HG03558 (cell line): ENCODE data around the gene PRR29.
"Not testable (repeated sequence)": the region's sequence is repeated elsewhere in the genome, so short reads cannot be mapped to it uniquely, and the experiment has no call there.

ENCODE experiments used
- ATAC-seq: cut with Tn5 transposase; IDR thresholded peaks from one replicate; pipeline ENCODE4 v1.9.1; 2021; ENCODE audit warnings: moderate number of reproducible peaks; ENCODE audit not compliant: unreplicated experiment; ENCODE audit errors: extremely low read depth

PRR29 gene

DNA sequence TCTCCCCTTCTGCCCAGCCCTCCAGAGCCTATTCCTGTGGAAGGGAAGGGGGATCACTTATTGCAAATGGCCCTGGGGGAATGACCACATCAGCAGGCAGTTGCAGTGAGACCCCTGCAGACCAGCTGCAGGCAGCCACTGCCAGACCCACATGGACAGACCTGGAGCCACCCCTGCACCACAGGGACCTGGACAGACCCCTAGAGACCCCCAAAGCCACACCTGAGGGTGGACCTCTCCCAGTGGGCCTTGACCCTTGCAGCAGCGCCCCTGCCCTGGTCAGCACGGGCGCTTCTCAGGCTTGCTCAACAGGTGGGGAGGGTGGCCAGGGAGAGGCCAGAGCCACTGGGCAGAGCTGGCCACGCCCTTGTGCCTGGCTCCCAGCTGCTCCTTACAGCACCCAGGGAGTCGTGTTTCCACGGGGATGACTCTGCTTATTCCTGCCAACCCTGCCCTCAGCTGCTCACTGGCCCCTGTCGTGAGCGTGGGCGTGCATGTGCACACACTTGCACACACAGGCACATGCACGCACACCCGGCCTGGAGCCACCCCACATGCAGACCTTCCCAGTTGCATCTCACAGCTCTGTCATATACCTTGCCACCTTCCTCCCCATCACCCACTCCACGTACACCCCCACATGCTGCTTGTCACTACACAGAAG is 24.1 kb upstream of the PRR29 start:
- no peak for ATAC-seq

DNA sequence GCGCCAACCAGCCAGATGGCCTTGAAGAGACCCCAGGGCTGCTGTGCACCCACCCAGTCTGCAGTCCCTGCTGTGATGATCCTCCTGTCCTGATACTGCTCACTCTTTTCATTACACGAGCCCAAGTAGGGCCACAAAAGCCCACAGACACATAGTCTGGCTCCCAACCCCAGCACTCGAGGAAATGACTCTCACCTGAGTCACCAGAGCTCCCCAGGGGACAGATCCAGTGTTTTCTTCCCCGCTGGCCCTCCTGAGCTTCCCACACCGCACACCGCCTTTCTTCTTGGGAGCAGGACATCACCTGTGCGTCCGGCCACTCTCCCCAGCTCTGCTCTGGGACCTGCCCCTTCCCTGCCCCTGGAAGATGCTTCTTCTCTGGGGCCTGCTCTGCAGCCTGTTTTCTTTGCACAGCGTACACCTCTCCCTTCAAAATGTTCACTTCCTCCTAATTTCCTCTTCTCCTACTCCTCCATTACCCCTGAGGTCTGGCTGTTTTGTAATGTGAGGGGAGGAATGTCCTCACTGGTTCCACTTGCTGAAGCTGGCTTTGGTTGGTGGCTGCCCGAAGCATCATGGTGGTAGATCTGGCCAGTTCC is 23.5 kb upstream of the PRR29 start:
- no peak for ATAC-seq

DNA sequence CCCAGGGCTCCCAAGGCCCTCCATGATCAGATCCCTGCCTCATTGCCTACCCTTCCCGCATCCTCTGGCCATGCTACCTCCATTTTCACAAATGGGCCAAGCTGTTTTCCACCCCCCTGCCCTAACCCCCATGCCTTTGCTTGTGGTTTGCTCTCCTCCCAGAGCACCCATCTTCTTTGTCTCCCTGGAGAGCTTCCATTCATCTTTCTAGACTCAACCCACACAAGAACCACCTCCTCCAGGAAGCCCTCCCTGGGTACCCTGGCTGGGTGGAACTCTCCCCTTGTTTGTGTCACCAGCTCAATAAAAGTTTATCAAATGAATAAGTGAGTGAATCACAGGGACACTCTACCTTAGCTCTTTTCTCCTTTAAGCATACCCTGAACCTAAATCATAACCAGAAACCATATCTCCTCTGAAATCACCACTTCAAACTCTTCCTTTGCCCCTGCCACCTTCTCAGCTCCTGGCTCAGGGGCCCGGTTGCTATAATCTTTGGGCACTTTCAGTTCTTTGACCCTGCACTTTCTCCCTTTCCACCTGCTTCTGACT is 22.5 kb upstream of the PRR29 start:
- ATAC-seq: no peak

DNA sequence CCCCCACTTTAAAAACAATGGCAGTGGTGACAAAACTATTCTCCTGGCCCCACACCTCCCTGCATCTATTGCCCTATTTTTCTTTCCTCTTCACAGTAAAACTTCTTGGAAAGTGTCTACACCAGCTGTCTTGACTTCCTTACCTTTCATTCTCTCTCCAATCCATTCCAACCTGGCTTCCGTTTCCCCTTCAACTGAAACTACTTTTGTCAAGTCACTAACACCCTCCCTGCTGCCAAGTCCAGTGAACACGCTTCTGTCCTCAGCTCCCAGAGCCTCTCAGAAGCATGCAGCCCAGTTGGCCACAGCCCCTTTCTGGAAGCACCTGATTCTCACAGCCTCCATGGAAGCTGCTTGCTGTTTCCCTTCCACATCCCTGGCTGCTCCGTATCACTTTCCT is 21.4 kb upstream of the PRR29 start:
- no peak for ATAC-seq

DNA sequence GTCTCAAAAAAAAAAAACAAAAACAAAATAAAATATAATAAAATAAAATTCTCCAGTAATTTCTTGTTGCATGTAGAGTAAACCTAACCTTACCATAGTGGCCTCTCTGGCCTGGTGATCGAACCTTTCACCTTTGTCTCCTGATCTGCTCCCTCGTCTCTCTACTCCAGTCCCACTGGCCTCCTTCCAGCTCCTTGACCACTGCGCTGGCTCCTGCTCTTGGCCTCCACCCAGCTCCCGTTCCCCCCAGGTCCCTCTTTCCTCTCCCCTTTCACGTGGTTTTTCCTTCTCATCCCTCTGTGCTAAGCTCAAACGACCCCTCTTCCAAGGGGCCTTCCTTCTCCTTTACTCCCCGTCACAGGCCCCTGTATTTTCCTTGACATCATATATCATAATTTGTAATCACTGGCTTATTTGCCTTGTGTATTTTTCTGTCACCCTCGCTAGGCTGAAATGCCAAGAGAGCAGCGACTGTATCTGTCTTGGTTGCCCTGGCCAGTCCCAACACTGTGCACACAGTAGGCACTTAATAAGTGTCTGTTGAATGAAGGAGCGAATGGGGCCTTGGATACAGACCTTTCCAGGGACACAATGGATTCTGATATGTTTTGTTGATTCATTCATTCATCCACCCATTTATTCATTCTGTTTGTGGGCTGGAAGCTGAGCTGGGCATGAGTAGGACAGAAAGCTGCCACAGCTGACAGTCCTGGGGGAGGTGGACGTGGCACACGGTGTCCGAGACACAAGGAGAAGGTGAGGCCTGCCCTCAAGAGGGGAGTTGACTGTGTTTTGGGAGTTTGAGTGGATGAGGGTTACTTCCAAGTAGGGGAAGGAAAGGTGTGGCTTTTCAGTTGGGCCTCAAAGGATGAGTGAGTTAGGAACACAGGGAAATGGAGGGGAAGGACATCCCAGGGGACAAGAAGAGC is 19.6 kb upstream of the PRR29 start:
- ATAC-seq: no peak

DNA sequence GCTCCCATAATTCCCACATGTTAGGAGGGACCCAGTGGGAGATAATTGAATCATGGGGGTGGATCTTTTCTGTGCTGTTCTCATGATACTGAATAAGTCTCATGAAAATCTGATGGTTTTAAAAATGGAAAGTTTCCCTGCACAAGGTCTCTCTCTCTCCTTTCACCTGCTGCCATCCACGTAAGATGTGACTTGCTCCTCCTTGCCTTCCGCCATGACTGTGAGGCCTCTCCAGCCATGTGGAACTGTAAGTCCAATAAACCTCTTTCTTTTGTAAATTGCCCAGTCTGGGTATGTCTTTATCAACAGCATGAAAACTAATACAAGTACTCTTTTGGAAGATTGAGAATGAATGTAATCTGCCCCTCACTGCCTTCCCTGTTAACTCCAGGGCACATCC is 15.5 kb upstream of the PRR29 start:
- not testable (repeated sequence) for ATAC-seq

DNA sequence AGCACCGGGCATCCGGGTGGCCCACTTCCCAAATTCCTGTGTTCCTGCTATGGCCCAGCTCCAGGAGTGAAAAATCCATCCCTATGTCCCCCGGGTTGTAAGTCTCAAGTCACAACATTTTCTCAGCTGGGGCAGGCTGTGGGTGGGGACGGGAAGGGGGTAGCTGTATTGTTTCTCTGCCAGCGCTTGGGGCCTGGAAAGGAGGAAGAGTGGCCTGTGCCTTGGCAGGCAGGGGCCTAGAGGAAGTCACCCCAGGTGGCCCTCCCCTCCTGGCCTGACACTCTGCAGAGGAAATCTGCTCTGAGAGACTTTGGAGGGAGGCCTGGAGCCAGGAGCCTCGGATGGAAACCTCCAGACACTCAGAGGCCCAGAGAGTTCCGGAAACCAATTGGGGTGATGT is 14.8 kb upstream of the PRR29 start:
- ATAC-seq: no peak

DNA sequence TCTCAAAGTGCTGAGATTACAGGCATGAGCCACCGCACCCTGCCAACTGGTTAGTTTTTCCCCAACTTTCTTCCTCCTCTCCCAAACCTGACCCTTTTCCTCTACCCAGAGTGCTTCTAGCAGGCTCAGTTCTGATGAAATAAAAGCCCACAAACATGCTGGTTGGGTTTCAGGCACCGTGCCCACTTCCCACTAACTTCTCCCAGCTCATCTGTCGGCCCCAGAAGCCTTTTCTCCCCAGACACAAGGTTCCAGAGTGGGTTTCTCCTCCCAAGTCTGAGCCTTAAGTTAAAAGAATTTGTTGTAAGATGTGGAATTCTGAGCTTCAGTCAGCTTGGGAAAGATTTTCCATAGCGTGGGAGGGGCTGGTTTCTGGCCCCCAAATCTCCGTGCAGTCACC is 13.9 kb upstream of the PRR29 start:
- no peak for ATAC-seq

DNA sequence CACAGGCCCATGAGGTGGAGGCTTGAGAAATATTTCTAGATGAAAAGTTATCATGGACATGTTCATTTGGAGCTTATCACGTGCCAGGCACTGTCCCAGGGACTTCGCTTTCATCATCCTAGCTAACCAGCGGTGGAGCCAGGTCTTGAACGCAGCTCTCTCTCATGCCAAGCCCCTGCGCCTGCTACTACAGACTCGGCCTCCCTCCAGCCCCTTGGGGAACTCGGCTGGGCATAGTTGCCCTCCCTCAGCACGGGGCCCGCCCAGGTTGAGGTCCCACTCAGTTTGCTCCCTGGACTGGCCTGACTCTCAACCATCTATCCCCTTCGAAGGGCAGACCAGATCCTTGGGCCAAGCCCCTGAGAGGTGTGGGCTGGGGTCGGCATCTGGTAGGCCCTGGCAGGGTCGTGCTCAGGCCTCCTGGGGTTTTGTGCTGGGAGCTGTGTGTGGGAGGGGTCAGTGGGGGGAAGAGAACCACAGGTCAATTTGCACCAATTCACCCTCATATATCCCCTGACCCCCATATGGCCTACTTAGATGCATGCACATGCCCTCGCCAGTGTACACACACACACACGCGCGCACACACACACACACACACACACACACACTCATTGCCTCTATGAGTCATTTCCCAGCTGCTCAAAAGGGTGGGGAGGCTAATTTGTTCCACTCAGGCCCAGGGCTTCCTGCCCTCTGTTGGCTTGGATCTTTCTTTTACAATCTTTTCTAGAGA is 13.3 kb upstream of the PRR29 start:
- no peak for ATAC-seq

DNA sequence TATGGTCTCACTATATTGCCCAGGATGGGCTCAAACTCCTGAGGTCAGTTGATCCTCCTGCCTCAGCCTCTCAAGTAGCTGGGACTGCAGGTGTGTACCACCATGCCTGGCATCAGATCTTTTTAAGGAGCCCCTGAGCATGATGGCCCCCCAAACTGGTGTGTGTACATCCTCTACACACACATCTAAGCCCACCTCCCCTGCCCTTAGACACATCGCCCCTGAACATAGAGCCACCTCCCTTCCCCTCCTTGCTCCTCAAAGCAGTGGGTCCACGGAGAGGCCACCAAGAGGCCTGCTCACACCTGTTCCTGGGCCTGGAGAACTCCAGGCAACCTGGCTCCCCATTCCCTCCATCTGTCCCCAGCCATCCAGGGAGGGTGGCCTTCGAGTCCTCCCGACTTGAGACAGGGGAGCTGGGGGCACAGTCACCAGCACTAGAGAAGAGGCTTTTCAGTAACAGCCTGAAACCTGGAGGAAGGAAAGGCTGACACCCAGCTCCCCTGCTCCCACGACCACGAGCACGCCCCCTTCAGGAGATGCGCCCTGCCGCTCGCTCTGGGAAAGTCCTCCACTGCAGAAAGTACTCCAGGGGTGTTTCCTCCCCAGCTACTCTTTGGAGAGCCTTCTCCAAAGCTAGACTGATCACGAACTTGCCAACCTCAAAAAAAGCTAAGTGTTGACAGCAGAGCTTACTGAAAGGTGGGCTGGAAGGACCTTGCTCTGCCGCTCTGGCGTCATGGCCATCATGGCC is 12.6 kb upstream of the PRR29 start:
- no peak for ATAC-seq

DNA sequence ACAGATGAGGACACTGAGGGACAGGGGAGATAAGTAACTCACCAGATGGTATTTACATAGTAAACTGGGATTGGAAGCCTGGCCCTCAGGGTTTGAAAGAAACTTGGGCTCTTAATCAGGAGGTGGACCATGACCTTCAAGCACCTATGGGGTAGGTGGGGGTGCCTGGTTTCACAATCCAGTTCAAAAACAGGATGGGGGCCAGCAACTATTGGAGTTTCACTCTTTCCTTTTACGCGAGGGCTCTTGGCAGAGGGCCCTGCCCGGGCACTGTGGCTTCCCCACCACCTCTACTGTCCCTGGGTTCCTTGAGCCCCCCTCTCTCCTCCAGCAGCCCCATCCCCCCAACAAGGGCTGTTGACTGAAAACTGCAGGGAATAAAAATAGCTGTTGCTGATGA is 11.3 kb upstream of the PRR29 start:
- ATAC-seq: no peak

DNA sequence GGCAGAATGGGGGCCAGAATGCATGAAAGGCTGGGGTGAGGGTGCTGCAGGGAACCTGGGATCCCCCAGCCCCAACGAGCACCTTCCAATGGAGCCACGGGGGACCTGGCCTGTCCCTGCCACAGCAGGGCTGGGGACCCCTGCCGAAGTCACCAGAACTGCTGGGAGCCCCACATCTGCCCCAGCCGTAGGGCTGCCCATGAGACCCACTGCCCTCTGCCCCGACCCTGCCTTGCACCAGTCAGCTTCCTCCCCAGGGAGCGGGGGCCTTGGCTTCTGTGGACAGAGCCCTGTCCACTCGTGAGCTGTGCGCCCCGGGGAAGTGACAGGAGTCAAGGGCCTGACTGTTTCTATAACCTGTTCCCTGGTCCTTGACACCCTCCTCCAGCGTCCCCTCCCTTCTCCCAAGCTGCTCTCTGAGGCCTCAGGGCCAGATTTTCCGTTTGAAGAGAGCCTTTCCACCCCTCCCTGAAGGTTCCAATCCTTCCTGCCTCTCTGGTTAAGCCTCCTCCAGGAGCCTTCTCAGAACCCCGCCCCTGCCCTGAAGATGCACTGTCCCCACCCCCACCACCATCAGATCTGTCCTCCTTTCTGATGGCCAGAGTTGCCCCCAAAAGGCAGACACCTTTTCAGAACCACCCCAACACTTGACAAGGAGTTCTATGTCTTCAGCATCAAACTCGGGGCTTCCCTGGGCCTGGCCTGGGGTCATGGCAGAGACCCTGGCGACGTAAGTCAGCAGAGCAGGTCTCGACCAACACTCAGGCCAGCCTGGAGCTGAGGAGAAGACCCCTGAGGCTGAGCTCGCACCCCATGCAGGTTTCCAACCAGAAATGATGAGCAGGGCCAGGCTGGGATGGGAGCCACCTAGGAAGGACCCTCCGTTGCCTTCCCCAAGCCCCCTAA is 10.7 kb upstream of the PRR29 start:
- ATAC-seq: no peak

DNA sequence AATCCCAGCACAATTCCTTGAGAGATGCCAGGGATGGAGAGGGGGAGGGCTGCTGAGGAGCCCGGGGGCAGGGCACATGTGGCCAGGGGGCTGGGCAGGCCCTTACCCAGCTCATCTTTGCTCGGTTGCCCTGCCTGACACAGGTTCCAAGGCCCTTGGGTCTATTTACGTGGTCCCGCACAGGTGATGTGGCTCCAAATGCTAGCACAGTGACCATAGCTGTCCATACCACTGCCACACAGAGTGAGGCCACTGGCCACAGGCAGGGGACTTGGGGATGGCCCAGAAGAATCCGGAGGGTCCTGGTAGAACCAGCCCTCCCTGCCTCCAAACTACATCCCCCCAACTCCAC is 10.0 kb upstream of the PRR29 start:
- ATAC-seq: no peak

DNA sequence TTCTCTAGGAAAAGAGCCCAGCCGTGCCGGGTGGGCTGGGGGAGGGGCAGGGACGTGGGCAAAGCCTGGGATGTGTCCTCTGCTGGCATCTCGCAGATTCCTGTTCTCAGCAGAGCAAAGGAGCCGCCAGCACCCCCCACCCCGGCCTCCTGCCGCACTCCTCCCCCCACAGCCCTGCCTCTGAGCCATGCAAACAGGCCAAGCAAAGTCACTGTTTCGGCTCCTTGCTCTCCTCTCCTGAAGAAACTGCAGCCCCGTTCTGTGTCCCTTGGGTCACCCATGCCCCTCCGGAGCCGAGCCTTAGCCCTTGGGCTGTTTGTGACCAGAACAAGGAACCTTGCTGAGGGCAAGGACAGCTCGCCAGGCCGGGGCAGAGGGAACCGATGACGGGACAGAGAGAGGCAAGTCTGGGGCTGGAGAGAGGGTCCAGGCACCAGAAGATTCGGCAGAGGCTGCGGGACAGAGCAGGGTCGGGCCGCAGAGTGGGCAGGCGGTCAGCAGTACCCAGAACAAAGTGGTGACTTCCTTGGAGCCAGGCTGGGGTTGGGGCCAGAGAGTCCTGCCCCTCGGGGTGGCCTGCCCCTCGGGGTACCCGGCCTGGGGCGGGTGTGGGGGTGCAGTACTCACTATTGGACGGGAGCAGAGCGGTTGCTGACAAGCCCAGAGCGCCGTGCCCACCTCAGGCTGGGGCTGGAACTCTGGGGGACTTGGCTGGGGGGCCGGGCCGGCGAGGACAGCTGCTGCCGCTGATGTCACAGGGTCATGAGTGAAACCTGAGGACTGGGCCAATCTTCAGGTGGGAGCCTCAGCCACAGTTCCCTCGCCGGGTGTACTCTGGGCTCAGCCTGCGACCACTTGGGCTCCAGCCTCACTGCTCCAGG is 9.2 kb upstream of the PRR29 start:
- no peak for ATAC-seq

DNA sequence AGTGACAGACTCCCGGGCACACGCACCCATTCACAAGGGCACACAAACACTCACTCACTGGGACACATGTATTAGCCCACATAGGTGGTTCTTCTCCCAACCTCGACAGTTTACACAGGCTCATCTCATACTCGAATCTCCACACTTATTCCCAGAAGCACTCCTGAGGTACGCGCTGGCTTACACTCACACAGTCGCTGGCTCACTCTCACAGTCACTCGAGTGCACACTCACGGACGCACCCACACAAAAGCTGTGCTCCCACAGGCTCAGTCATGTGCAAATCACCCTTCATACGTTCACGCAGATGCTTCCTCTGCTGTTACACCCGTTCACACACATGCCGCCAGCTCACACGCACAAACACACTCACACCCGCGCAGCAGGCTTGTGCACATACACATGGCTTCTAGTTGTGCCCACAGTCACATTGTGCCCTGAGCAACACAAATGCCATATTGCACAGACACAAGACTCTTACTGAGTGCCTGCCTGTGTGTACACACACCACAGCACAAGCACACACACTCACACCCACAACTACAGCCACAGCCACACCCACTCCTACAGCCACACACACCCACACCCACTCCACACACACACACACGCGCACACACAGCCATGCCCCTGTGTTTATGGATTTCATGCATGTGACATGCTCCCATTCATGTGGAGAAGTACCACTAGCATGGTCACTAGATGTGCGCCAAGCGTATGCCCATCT is 8.4 kb upstream of the PRR29 start:
- ATAC-seq: no peak

DNA sequence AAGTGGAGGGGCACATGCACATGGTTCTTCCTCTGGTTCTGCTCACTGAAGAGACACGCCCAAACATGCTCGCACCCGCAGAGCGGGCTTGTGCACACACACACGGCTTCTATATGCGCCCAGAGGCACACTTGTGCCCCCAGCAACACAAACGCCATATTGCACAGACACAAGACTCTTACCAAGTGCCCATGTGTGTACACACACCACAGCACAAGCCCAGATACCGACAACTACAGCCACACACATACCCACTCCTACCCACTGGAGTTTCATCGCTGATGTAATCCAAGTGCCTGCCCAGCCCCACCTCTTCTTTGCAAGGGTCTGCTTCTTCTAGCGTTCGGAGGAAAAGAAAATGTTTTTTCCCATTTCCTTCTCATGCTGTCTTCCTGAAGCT is 6.5 kb upstream of the PRR29 start:
- ATAC-seq: no peak

DNA sequence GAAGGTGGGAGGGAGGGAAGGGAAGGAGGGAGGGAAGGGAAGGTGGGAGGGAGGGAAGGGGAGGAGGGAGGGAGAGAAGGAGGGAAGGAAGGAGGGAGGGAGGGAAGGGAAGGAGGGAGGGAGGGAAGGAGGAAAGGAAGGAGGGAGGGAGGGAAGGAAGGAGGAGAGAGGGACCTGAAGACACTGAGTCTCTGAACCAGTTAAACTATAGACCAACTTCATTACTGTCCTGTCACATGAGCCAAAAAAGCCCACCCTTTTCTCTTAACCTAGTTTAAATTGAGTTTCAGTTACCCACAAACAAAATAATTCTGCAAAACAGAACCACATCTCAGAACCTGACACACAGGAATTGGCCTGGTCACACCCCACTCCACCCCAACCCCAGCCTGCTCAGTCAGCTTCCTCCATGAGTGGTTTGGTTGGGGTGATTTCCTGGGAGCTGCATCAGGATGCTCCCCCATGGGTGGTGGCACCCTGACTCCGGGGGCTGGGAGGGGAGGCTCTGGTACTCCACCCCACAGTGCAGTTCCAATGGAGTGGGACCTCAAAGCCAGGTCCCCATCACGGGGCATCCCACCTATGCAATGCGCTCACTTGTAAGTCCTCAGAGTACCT is 4.7 kb upstream of the PRR29 start:
- no peak for ATAC-seq
